GM12892 (cell line): Measurements from ENCODE around the gene RNF183.

Experiments
- POLR2A ChIP-seq: IDR thresholded peaks from 2 replicates; pipeline ENCODE4 v1.6.1; 2011; ENCODE audit warnings: low read depth, low read length, control low read depth
- POLR2AphosphoS5 ChIP-seq: IDR thresholded peaks from 2 replicates; pipeline ENCODE4 v1.6.1; 2011; ENCODE audit warnings: low read depth, low read length, control low read depth
- TAF1 ChIP-seq: IDR thresholded peaks from 2 replicates; pipeline ENCODE4 v1.6.1; 2011; ENCODE audit warnings: low read depth, mild to moderate bottlenecking, control low read depth, low read length, borderline replicate concordance

- TF ChIP-seq TAF1 (no peak), POLR2A (no peak), POLR2AphosphoS5 (no peak)
These were observed 42.5 kb upstream of the RNF183 start for GRCh38 chr9:113345671-113346070.
